Nephron progenitor cell (in vitro differentiated cells): ENCODE data around the gene TBCE.

Experiments
- DNase-seq: peaks from one replicate; pipeline ENCODE4 v3.0.0; 2021
- H3K27ac Mint-ChIP-seq: 2 replicates; pipeline ENCODE4 v1.8.0; 2021; ENCODE audit warnings: mild to moderate bottlenecking, moderate library complexity, mixed read lengths
- H3K27me3 Mint-ChIP-seq: 2 replicates; pipeline ENCODE4 v1.8.0; 2021; ENCODE audit warnings: mild to moderate bottlenecking, low read depth, mixed read lengths; ENCODE audit not compliant: poor library complexity
- H3K36me3 Mint-ChIP-seq: 2 replicates; pipeline ENCODE4 v1.8.0; 2021; ENCODE audit warnings: low read depth, mixed read lengths
- H3K4me1 Mint-ChIP-seq: 2 replicates; pipeline ENCODE4 v1.8.0; 2021; ENCODE audit warnings: mixed read lengths
- H3K4me3 Mint-ChIP-seq: 2 replicates; pipeline ENCODE4 v1.8.0; 2021; ENCODE audit warnings: mild to moderate bottlenecking, moderate library complexity, mixed read lengths
- H3K9me3 Mint-ChIP-seq: 2 replicates; pipeline ENCODE4 v1.8.0; 2021; ENCODE audit warnings: mild to moderate bottlenecking, moderate library complexity, mixed read lengths
- CTCF ChIP-seq: fragments of 200-600 bp; sonication (generic); IDR thresholded peaks from 2 replicates; pipeline ENCODE4 v1.5.0; 2021; ENCODE audit warnings: antibody characterized with exemption

The TBCE gene

GRCh38 chr1:235429143-235429542 is 61.9 kb downstream of the TBCE start:
- DNase-seq, result no peak
- peaks cover 4% of the 10 kb centered on the region for H3K27me3 Mint-ChIP-seq
- peaks cover 27% of the 10 kb centered on the region for H3K4me1 Mint-ChIP-seq
- TF ChIP-seq CTCF, result no peak
- no peaks in the 10 kb centered on the region for H3K9me3 Mint-ChIP-seq
- no peak overlapping the region for H3K27ac Mint-ChIP-seq
- no peak overlapping the region for H3K4me3 Mint-ChIP-seq
- peaks cover 22% of the 10 kb centered on the region for H3K36me3 Mint-ChIP-seq

- Mint-ChIP-seq H3K27ac (no peak overlapping the region), H3K4me1 (peaks cover 10% of the 10 kb centered on the region), H3K36me3 (peaks cover 31% of the 10 kb centered on the region), H3K4me3 (no peak overlapping the region), H3K27me3 (peaks cover 4% of the 10 kb centered on the region), H3K9me3 (no peaks in the 10 kb centered on the region)
- no peak for TF ChIP-seq CTCF
- DNase-seq, result no peak
Measured at GRCh38 chr1:235430991-235431390, 63.8 kb downstream of the TBCE start.

GRCh38 chr1:235434001-235434400 is 66.8 kb downstream of the TBCE start:
- no peaks in the 10 kb centered on the region for H3K9me3 Mint-ChIP-seq
- no peaks in the 10 kb centered on the region for H3K4me1 Mint-ChIP-seq
- peaks cover 3% of the 10 kb centered on the region for H3K27me3 Mint-ChIP-seq
- TF ChIP-seq CTCF, result no peak
- H3K36me3 Mint-ChIP-seq, result peaks cover 47% of the 10 kb centered on the region
- H3K27ac Mint-ChIP-seq, result peak overlapping the region; percentile 37
- no peak for DNase-seq
- no peak overlapping the region for H3K4me3 Mint-ChIP-seq

- no peaks in the 10 kb centered on the region for H3K9me3 Mint-ChIP-seq
- H3K27ac Mint-ChIP-seq, result peak overlapping the region; percentile 96
- H3K4me3 Mint-ChIP-seq, result no peak overlapping the region
- H3K27me3 Mint-ChIP-seq, result peaks cover 8% of the 10 kb centered on the region
- H3K4me1 Mint-ChIP-seq, result no peaks in the 10 kb centered on the region
- no peak for TF ChIP-seq CTCF
- peaks cover 81% of the 10 kb centered on the region for H3K36me3 Mint-ChIP-seq
- DNase-seq, result no peak
Measured at GRCh38 chr1:235441159-235441685, 74.0 kb downstream of the TBCE start.

GRCh38 chr1:235442788-235443429 is 75.7 kb downstream of the TBCE start:
- H3K4me1 Mint-ChIP-seq, result no peaks in the 10 kb centered on the region
- peak overlapping the region; percentile 81 for H3K27ac Mint-ChIP-seq
- H3K4me3 Mint-ChIP-seq, result no peak overlapping the region
- no peak for TF ChIP-seq CTCF
- H3K9me3 Mint-ChIP-seq, result no peaks in the 10 kb centered on the region
- peaks cover 8% of the 10 kb centered on the region for H3K27me3 Mint-ChIP-seq
- H3K36me3 Mint-ChIP-seq, result peaks cover 65% of the 10 kb centered on the region
- DNase-seq, result no peak

- Mint-ChIP-seq H3K27ac (no peak overlapping the region), H3K9me3 (no peaks in the 10 kb centered on the region), H3K4me1 (peaks cover 20% of the 10 kb centered on the region), H3K36me3 (peaks cover 65% of the 10 kb centered on the region), H3K27me3 (no peaks in the 10 kb centered on the region), H3K4me3 (no peak overlapping the region)
- no peak for DNase-seq
- TF ChIP-seq CTCF, result no peak
Measured at GRCh38 chr1:235448616-235449015, 81.4 kb downstream of the TBCE start.
